GM19372 (cell line): ENCODE data around the gene PCNX2.
A peak's percentile ranks its signal among the peaks of the same experiment; 100 is the strongest.

ENCODE experiments used
- ATAC-seq: cut with Tn5 transposase; IDR thresholded peaks from one replicate; pipeline ENCODE4 v1.9.1; 2021; ENCODE audit warnings: mild to moderate bottlenecking, low read depth, moderate library complexity; ENCODE audit not compliant: unreplicated experiment

Gene PCNX2

GRCh38 chr1:233295237-233295974 lies at the start of gene PCNX2:
Gene PCNX2 (minus strand): TSS chr1:233295725. CDS start chr1:233295478, 247 bp downstream.
- peak; percentile 95 for ATAC-seq

- no peak for ATAC-seq
These were observed 47.7 kb upstream of the PCNX2 start for GRCh38 chr1:233343262-233343661.

GRCh38 chr1:233342086-233342485 lies 46.6 kb upstream of the PCNX2 start:
- ATAC-seq = no peak

- ATAC-seq = no peak
These were observed 45.5 kb upstream of the PCNX2 start for GRCh38 chr1:233340966-233341516.

- no peak for ATAC-seq
These were observed 44.6 kb upstream of the PCNX2 start for GRCh38 chr1:233340031-233340555.

- ATAC-seq = no peak
These were observed 42.6 kb upstream of the PCNX2 start for GRCh38 chr1:233338102-233338501.

GRCh38 chr1:233337505-233337904 lies 42.0 kb upstream of the PCNX2 start:
- no peak for ATAC-seq

GRCh38 chr1:233336554-233337456 lies 41.3 kb upstream of the PCNX2 start:
- no peak for ATAC-seq

- no peak for ATAC-seq
These were observed 38.6 kb upstream of the PCNX2 start for GRCh38 chr1:233334092-233334491.

GRCh38 chr1:233333086-233333485 lies 37.6 kb upstream of the PCNX2 start:
- ATAC-seq = no peak

GRCh38 chr1:233331676-233332519 lies 36.4 kb upstream of the PCNX2 start:
- no peak for ATAC-seq

- peak; percentile 22 for ATAC-seq
These were observed 32.8 kb upstream of the PCNX2 start for GRCh38 chr1:233328142-233328921.

GRCh38 chr1:233327651-233328141 lies 32.2 kb upstream of the PCNX2 start, which contains the start of gene MAP3K21:
Gene MAP3K21 (plus strand): TSS chr1:233327724. CDS start chr1:233328029, 305 bp downstream.
- peak; percentile 42 for ATAC-seq

- ATAC-seq = peak; percentile 79
These were observed 31.5 kb upstream of the PCNX2 start for GRCh38 chr1:233326811-233327650.

GRCh38 chr1:233326319-233326718 lies 30.8 kb upstream of the PCNX2 start:
- no peak for ATAC-seq

- ATAC-seq = no peak
These were observed 28.2 kb upstream of the PCNX2 start for GRCh38 chr1:233323718-233324117.

GRCh38 chr1:233320023-233320422 lies 24.5 kb upstream of the PCNX2 start:
- no peak for ATAC-seq

- ATAC-seq = no peak
These were observed 23.7 kb upstream of the PCNX2 start for GRCh38 chr1:233319272-233319671.
